Measurements from ENCODE around the gene ACSM3. TPM values are rescaled to one million over a fixed set of nuclear protein-coding genes. Genes with fewer than 3 reads are reported as not detected.

The ACSM3 gene
- polyA plus RNA-seq, 1 of the 3 experiments (the other 2 are of a cell fraction): 0.44 TPM

- Histone ChIP-seq H3K27me3 (ENCODE audit: insufficient read depth) (no peaks in the 10 kb centered on the region), H3K4me1 (ENCODE audit: control insufficient read depth in 1 of 2, insufficient read depth in 2 of 2, low read depth in 1 of 2, low read length in 1 of 2) (no peaks in the 10 kb centered on the region), H3F3A (replicated peaks; ENCODE audit: insufficient read depth) (no peaks in the 10 kb centered on the region), H3K79me2 (ENCODE audit: insufficient read depth) (no peaks in the 10 kb centered on the region), H3K27ac (ENCODE audit: low read depth in 2 of 2, low read length in 1 of 2) (no peak overlapping the region), H3K9me3 (no peaks in the 10 kb centered on the region), H3K4me3 (ENCODE audit: low read depth in 2 of 2, low read length in 1 of 2) (no peak overlapping the region), H3K4me2 (no peak overlapping the region), H2AFZ (ENCODE audit: low read depth) (no peak overlapping the region), H3K9me2 (no peaks in the 10 kb centered on the region), H3K36me3 (replicated peaks in 1 of 2; ENCODE audit: control insufficient read depth in 1 of 2, insufficient read depth in 2 of 2, low read length in 1 of 2) (peaks cover 30 to 40% of the 10 kb centered on the region in 2 experiments), H4K20me1 (ENCODE audit: insufficient read depth) (no peaks in the 10 kb centered on the region), H3K9ac (no peak overlapping the region)
- ChIA-PET CTCF (interaction anchor here (1.0 kb wide), 1 partner anchor 31 kb away, joined by 3 read pairs; no protein-coding TSS in a partner anchor), POLR2A (no interaction called here)
- WGBS (ENCODE audit: low lambda C conversion rate): 100% methylated on average over 3 of the region's 3 CpGs
- TF ChIP-seq NRF1 (IDR thresholded peaks at IDR 0.05; ENCODE audit: low read depth, low read length) (no peak), TEAD4 (IDR thresholded peaks at IDR 0.05; ENCODE audit: borderline replicate concordance, insufficient read depth) (no peak), RAD21 (IDR thresholded peaks at IDR 0.05; ENCODE audit: low read length) (no peak), TAF1 (IDR thresholded peaks at IDR 0.05; ENCODE audit: borderline replicate concordance, low read depth, low read length) (no peak), JUND (IDR thresholded peaks at IDR 0.05) (no peak), RFX5 (IDR thresholded peaks at IDR 0.05; ENCODE audit: low read length) (no peak), USF1 (IDR thresholded peaks at IDR 0.05; ENCODE audit: borderline replicate concordance, low read depth) (no peak), USF2 (IDR thresholded peaks at IDR 0.05; ENCODE audit: borderline replicate concordance, low read depth, low read length) (no peak), SIN3A (IDR thresholded peaks at IDR 0.05; ENCODE audit: borderline replicate concordance, low read depth, low read length) (no peak), ZBTB33 (IDR thresholded peaks at IDR 0.05; ENCODE audit: borderline replicate concordance, low read depth) (no peak), PBX3 (IDR thresholded peaks at IDR 0.05) (no peak), EZH2phosphoT487 (IDR thresholded peaks at IDR 0.05; ENCODE audit: borderline replicate concordance, low read depth) (no peak), FOXJ3 (CRISPR knock-in tag; IDR thresholded peaks at IDR 0.05) (no peak), SMC3 (IDR thresholded peaks at IDR 0.05; ENCODE audit: low read depth, low read length) (no peak), YY1 (IDR thresholded peaks at IDR 0.05; ENCODE audit: low read depth) (no peak)
- DNase-seq: no peak
Observed at GRCh38 chr16:20844588-20844987, 80.8 kb downstream of the ACSM3 start.
